Measurements from ENCODE around the gene EHF.

GRCh38 chr11:34604145-34604544, 16.7 kb upstream of the EHF start:
- no peak for TF ChIP-seq CTCF (IDR thresholded peaks at IDR 0.05; ENCODE audit: poor library complexity)
- no peak for TF ChIP-seq EZH2 (IDR thresholded peaks at IDR 0.05; ENCODE audit: borderline replicate concordance)

Measured in hepatocyte (in vitro differentiated cells).